IMR-90 (cell line): ENCODE measurements around the gene RRM1. TPM values are rescaled to one million over a fixed set of nuclear protein-coding genes. Genes with fewer than 3 reads are reported as not detected.

Experiments
- ATAC-seq: fragments of 200-7000 bp; cut with Tn5 transposase; 2 replicates; pipeline ENCODE4 v1.9.1; 2020; ENCODE audit warnings: low read depth, mild to moderate bottlenecking, moderate library complexity
- BruUV-seq: library from RNA; stranded (reverse); fragments of 400-500 nt; replicated peaks from 2 replicates; lab custom pipeline; 2021; lab: Mats Ljungman, UMichigan
- CTCF ChIA-PET: fragments of 300-600 bp; formaldehyde crosslinking; extraction: SDS; loops from one replicate; lab custom pipeline; 2021; ENCODE audit warnings: antibody characterized with exemption; lab: Yijun Ruan, JAX
- POLR2A ChIA-PET: fragments of 300-600 bp; sonication (Branson Sonifier 250); formaldehyde crosslinking; loops from one replicate; lab custom pipeline; 2022; ENCODE audit warnings: antibody characterized with exemption; ENCODE audit not compliant: unreplicated experiment; lab: Charles Lee
- DNase-seq: peaks from one replicate; pipeline ENCODE4 v3.0.0; 2013
- H2AFZ ChIP-seq: replicated peaks from 2 replicates; pipeline ENCODE3; 2013; ENCODE audit warnings: low read length, mild to moderate bottlenecking; ENCODE audit not compliant: poor library complexity
- H2AK5ac ChIP-seq: 2 replicates; pipeline ENCODE4 v1.6.1; 2013; ENCODE audit warnings: low read depth, low read length, inconsistent platforms
- H2AK9ac ChIP-seq: replicated peaks from 2 replicates; pipeline ENCODE3; 2013; ENCODE audit warnings: mild to moderate bottlenecking, low read depth, low read length, moderate library complexity; ENCODE audit not compliant: poor library complexity
- H2BK120ac ChIP-seq: 2 replicates; pipeline ENCODE4 v1.6.1; 2013; ENCODE audit warnings: low read depth, low read length, inconsistent platforms
- H2BK15ac ChIP-seq: 3 replicates; pipeline ENCODE4 v1.6.1; 2013; ENCODE audit warnings: low read depth, low read length, inconsistent platforms
- H2BK20ac ChIP-seq: 2 replicates; pipeline ENCODE4 v1.6.1; 2013; ENCODE audit warnings: low read depth, mild to moderate bottlenecking, inconsistent platforms, low read length, moderate library complexity
- H2BK5ac ChIP-seq: 2 replicates; pipeline ENCODE4 v1.6.1; 2013; ENCODE audit warnings: mild to moderate bottlenecking, low read depth, low read length, inconsistent platforms; ENCODE audit not compliant: poor library complexity, severe bottlenecking
- H3K14ac ChIP-seq: replicated peaks from 2 replicates; pipeline ENCODE4 v1.6.1; 2013; ENCODE audit warnings: low read depth, low read length, inconsistent platforms
- H3K18ac ChIP-seq: 2 replicates; pipeline ENCODE4 v1.6.1; 2013; ENCODE audit warnings: low read depth, low read length, control low read depth
- H3K23ac ChIP-seq: 2 replicates; pipeline ENCODE4 v1.6.1; 2013; ENCODE audit warnings: low read depth, low read length, inconsistent platforms
- H3K27ac ChIP-seq: 2 replicates; pipeline ENCODE4 v1.5.1; 2013; ENCODE audit warnings: mild to moderate bottlenecking, control low read depth, low read length; ENCODE audit not compliant: insufficient read depth
- H3K27me3 ChIP-seq: 2 replicates; pipeline ENCODE4 v1.6.1; 2013; ENCODE audit warnings: low read length; ENCODE audit not compliant: control insufficient read depth, insufficient read depth
- H3K36me3 ChIP-seq: 2 replicates; pipeline ENCODE4 v1.6.1; 2013; ENCODE audit warnings: low read length, mixed read lengths; ENCODE audit not compliant: control insufficient read depth, insufficient read depth
- H3K4ac ChIP-seq: 2 replicates; pipeline ENCODE4 v1.6.1; 2013; ENCODE audit warnings: low read depth, low read length, inconsistent platforms
- H3K4me1 ChIP-seq: 2 replicates; pipeline ENCODE4 v1.6.1; 2013; ENCODE audit warnings: low read length, mixed read lengths; ENCODE audit not compliant: control insufficient read depth, insufficient read depth
- H3K4me2 ChIP-seq: 2 replicates; pipeline ENCODE4 v1.6.1; 2013; ENCODE audit warnings: low read depth, mild to moderate bottlenecking, control low read depth, low read length, moderate library complexity
- H3K4me3 ChIP-seq: 2 replicates; pipeline ENCODE4 v1.5.1; 2013; ENCODE audit warnings: low read depth, mild to moderate bottlenecking, control low read depth, low read length, moderate library complexity; ENCODE audit not compliant: insufficient read depth
- H3K56ac ChIP-seq: 2 replicates; pipeline ENCODE4 v1.6.1; 2013; ENCODE audit warnings: low read length, inconsistent platforms; ENCODE audit not compliant: insufficient read depth; ENCODE audit errors: extremely low read depth
- H3K79me1 ChIP-seq, 2 experiments: 2 replicates each; pipeline ENCODE4 v1.6.1; 2013; ENCODE audit warnings: low read length in 2 of 2, inconsistent platforms in 1 of 2, low read depth in 1 of 2
- H3K9ac ChIP-seq: 2 replicates; pipeline ENCODE4 v1.6.1; 2013; ENCODE audit warnings: low read depth, low read length, control low read depth
- H3K9me1 ChIP-seq: 2 replicates; pipeline ENCODE4 v1.6.1; 2013; ENCODE audit warnings: low read length, inconsistent platforms; ENCODE audit not compliant: insufficient read depth
- H3K9me3 ChIP-seq: 2 replicates; pipeline ENCODE4 v1.6.1; 2013; ENCODE audit warnings: low read length; ENCODE audit not compliant: control insufficient read depth, insufficient read depth
- H4K20me1 ChIP-seq: 2 replicates; pipeline ENCODE4 v1.6.1; 2013; ENCODE audit warnings: low read length, inconsistent platforms; ENCODE audit not compliant: insufficient read depth
- H4K5ac ChIP-seq: 2 replicates; pipeline ENCODE4 v1.6.1; 2013; ENCODE audit warnings: mild to moderate bottlenecking, low read depth, low read length, control low read depth
- H4K8ac ChIP-seq, 2 experiments: 2 replicates each; pipeline ENCODE4 v1.6.1; 2013; ENCODE audit warnings: low read depth in 2 of 2, low read length in 2 of 2, control low read depth in 1 of 2, inconsistent platforms in 1 of 2
- H4K91ac ChIP-seq: 2 replicates; pipeline ENCODE4 v1.6.1; 2013; ENCODE audit warnings: low read depth, low read length, inconsistent platforms; ENCODE audit not compliant: insufficient read depth
- BHLHE40 ChIP-seq: fragments of 150-350 bp; IDR thresholded peaks from 2 replicates; pipeline ENCODE4 v1.6.1; 2016; ENCODE audit warnings: mild to moderate bottlenecking, low read depth, low read length
- CHD1 ChIP-seq: IDR thresholded peaks from 2 replicates; pipeline ENCODE4 v1.6.1; 2012; ENCODE audit warnings: low read depth, low read length, improper control_type of control experiment
- RAD21 ChIP-seq: IDR thresholded peaks from 2 replicates; pipeline ENCODE4 v1.6.1; 2012; ENCODE audit warnings: low read length, improper control_type of control experiment
- RFX5 ChIP-seq: IDR thresholded peaks from 2 replicates; pipeline ENCODE4 v1.8.0; 2012; ENCODE audit warnings: low read depth, mild to moderate bottlenecking, low read length, moderate library complexity
- SMC3 ChIP-seq: fragments of 150-350 bp; IDR thresholded peaks from 2 replicates; pipeline ENCODE4 v1.6.1; 2016; ENCODE audit warnings: low read depth, mild to moderate bottlenecking, antibody characterized with exemption, low read length, moderate library complexity
- USF2 ChIP-seq: fragments of 150-350 bp; IDR thresholded peaks from 2 replicates; pipeline ENCODE4 v1.6.1; 2017; ENCODE audit warnings: mild to moderate bottlenecking, antibody characterized with exemption, low read length, low read depth
- dilution Hi-C: fragments of 300-500 bp; cut with HindIII; formaldehyde crosslinking; loops from one replicate; pipeline ENCODE4 v1.14.3; 2018; ENCODE audit warnings: low sequenced_read_pairs; ENCODE audit not compliant: unreplicated experiment
- in situ Hi-C: fragments of 300-500 bp; cut with MboI; formaldehyde crosslinking; loops from 3 replicates; pipeline ENCODE4 v1.14.3; 2019; ENCODE audit warnings: low sequenced_read_pairs, inconsistent platforms, mixed read lengths
- intact Hi-C: fragments of 100-400 bp; cut with micrococcal nuclease; formaldehyde crosslinking; loops from 2 replicates; pipeline ENCODE4 v1.10.0; 2022
- polyA plus RNA-seq, 3 experiments: library from polyadenylated mRNA; depleted of rRNA; stranded (reverse); fragments of >200 nt; gene quantifications; 2 replicates each; pipeline ENCODE4 v1.2.3, GENCODE V29; 2012; ENCODE audit warnings: low replicate concordance in 1 of 3
- total RNA-seq: library from RNA; depleted of rRNA; stranded (reverse); fragments of >200 nt; gene quantifications from 2 replicates; pipeline ENCODE4 v1.2.3, GENCODE V29; 2012

Gene RRM1
- total and polyA plus RNA-seq, 2 of the 4 experiments (the other 2 are of a cell fraction), result 55.1 to 183 TPM

GRCh38 chr11:4154503-4154902, 59.9 kb downstream of the RRM1 start:
- no peaks in the 10 kb centered on the region for H4K20me1 ChIP-seq
- H3K9ac ChIP-seq, result no peak overlapping the region
- H2BK120ac ChIP-seq, result no peak overlapping the region
- dilution Hi-C loops (no loop called here), in situ Hi-C loops (no loop called here), intact Hi-C loops (no loop called here)
- H3K4me2 ChIP-seq, result no peak overlapping the region
- no peak overlapping the region for H4K91ac ChIP-seq
- H3K4me3 ChIP-seq, result no peak overlapping the region
- no peak overlapping the region for H4K8ac ChIP-seq
- DNase-seq (no peak), ATAC-seq (no peak)
- H3K4ac ChIP-seq, result no peak overlapping the region
- H2BK5ac ChIP-seq, result no peak overlapping the region
- H3K27me3 ChIP-seq, result no peaks in the 10 kb centered on the region
- no peaks in the 10 kb centered on the region for H3K36me3 ChIP-seq
- BruUV-seq, result no TSS peak
- H3K9me1 ChIP-seq, result no peaks in the 10 kb centered on the region
- H3K9me3 ChIP-seq, result no peaks in the 10 kb centered on the region
- H4K5ac ChIP-seq, result no peak overlapping the region
- no peak overlapping the region for H3K56ac ChIP-seq
- no peak overlapping the region for H3K27ac ChIP-seq
- no peak overlapping the region for H3K23ac ChIP-seq
- no peak overlapping the region for H3K18ac ChIP-seq
- no peak for TF ChIP-seq SMC3
- no peak for TF ChIP-seq USF2
- no peak for TF ChIP-seq CHD1
- no peak for TF ChIP-seq RAD21
- TF ChIP-seq BHLHE40, result no peak
- TF ChIP-seq RFX5, result no peak
- CTCF ChIA-PET, result interaction anchor here (1.1 to 1.2 kb wide), 2 partner anchors 27 to 33 kb away, joined by 3 read pairs; no protein-coding TSS in a partner anchor
- no peak overlapping the region for H2BK15ac ChIP-seq
- no peak overlapping the region for H2AFZ ChIP-seq
- no peak overlapping the region for H2BK20ac ChIP-seq
- no peaks in the 10 kb centered on the region for H3K79me1 ChIP-seq
- no peak overlapping the region for H3K14ac ChIP-seq
- H2AK5ac ChIP-seq, result no peak overlapping the region
- POLR2A ChIA-PET, result no interaction called here
- no peaks in the 10 kb centered on the region for H3K4me1 ChIP-seq
- no peak overlapping the region for H2AK9ac ChIP-seq
